IMR-90 (cell line): ENCODE measurements around the gene PLN.

Experiments
- CEBPB ChIP-seq: IDR thresholded peaks from 2 replicates; pipeline ENCODE4 v1.6.1; 2012; ENCODE audit warnings: low read depth, low read length, improper control_type of control experiment
- MXI1 ChIP-seq: IDR thresholded peaks from 2 replicates; pipeline ENCODE4 v1.6.1; 2012; ENCODE audit warnings: low read depth, mild to moderate bottlenecking, low read length, moderate library complexity, borderline replicate concordance
- NFE2L2 ChIP-seq: fragments of 150-350 bp; IDR thresholded peaks from 2 replicates; pipeline ENCODE4 v1.6.1; 2016; ENCODE audit warnings: low read depth, mild to moderate bottlenecking, low read length
- TF ChIP-seq, protein P1 (sequence below): conservative IDR thresholded peaks from 2 replicates; pipeline ENCODE4 v1.5.1; 2012; ENCODE audit warnings: mild to moderate bottlenecking, low read depth, low read length, improper control_type of control experiment

GRCh38 chr6:118548136-118548535, at the start of gene PLN:
- TF ChIP-seq CEBPB (no peak), MXI1 (no peak), NFE2L2 (no peak)
- TF ChIP-seq, protein P1, sequence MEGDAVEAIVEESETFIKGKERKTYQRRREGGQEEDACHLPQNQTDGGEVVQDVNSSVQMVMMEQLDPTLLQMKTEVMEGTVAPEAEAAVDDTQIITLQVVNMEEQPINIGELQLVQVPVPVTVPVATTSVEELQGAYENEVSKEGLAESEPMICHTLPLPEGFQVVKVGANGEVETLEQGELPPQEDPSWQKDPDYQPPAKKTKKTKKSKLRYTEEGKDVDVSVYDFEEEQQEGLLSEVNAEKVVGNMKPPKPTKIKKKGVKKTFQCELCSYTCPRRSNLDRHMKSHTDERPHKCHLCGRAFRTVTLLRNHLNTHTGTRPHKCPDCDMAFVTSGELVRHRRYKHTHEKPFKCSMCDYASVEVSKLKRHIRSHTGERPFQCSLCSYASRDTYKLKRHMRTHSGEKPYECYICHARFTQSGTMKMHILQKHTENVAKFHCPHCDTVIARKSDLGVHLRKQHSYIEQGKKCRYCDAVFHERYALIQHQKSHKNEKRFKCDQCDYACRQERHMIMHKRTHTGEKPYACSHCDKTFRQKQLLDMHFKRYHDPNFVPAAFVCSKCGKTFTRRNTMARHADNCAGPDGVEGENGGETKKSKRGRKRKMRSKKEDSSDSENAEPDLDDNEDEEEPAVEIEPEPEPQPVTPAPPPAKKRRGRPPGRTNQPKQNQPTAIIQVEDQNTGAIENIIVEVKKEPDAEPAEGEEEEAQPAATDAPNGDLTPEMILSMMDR, result no peak
